Stimulated activated naive CD8-positive, alpha-beta T cell treated with anti-CD3 and anti-CD28 coated beads, Interleukin-15, Interleukin-2, amounts not matched to agents 100 ng/mL and 50 ng/mL, for 24 hours (primary cell): Measurements from ENCODE around the gene REPS1.
"Not testable (repeated sequence)": the region's sequence is repeated elsewhere in the genome, so short reads cannot be mapped to it uniquely, and the experiment has no call there.

Source experiments
- H3K27ac Mint-ChIP-seq: one replicate; pipeline ENCODE4 v1.8.0; 2021; ENCODE audit warnings: mild to moderate bottlenecking, mixed read lengths
- H3K27me3 Mint-ChIP-seq: one replicate; pipeline ENCODE4 v1.8.0; 2021; ENCODE audit warnings: mixed read lengths
- H3K36me3 Mint-ChIP-seq: one replicate; pipeline ENCODE4 v1.8.0; 2021; ENCODE audit warnings: low read depth, mixed read lengths
- H3K4me1 Mint-ChIP-seq: one replicate; pipeline ENCODE4 v1.8.0; 2021; ENCODE audit warnings: low read depth, mixed read lengths
- H3K4me3 Mint-ChIP-seq: one replicate; pipeline ENCODE4 v1.8.0; 2021; ENCODE audit warnings: mild to moderate bottlenecking, mixed read lengths
- H3K9me3 Mint-ChIP-seq: one replicate; pipeline ENCODE4 v1.8.0; 2021; ENCODE audit warnings: mixed read lengths

REPS1 gene

GRCh38 chr6:138944412-138944811 lies 43.6 kb downstream of the REPS1 start:
- Mint-ChIP-seq H3K27ac (no peak overlapping the region), H3K36me3 (peaks cover 67% of the 10 kb centered on the region), H3K9me3 (no peaks in the 10 kb centered on the region), H3K4me3 (no peak overlapping the region), H3K4me1 (peaks cover 54% of the 10 kb centered on the region), H3K27me3 (no peaks in the 10 kb centered on the region)

GRCh38 chr6:138943089-138943625 lies 44.9 kb downstream of the REPS1 start:
- no peak overlapping the region for H3K27ac Mint-ChIP-seq
- H3K9me3 Mint-ChIP-seq = peaks cover 2% of the 10 kb centered on the region
- no peaks in the 10 kb centered on the region for H3K27me3 Mint-ChIP-seq
- no peak overlapping the region for H3K4me3 Mint-ChIP-seq
- H3K36me3 Mint-ChIP-seq = peaks cover 77% of the 10 kb centered on the region
- peaks cover 42% of the 10 kb centered on the region for H3K4me1 Mint-ChIP-seq

GRCh38 chr6:138936873-138937272 lies 51.2 kb downstream of the REPS1 start:
- not testable (repeated sequence) for H3K4me1 Mint-ChIP-seq, H3K4me3 Mint-ChIP-seq, H3K27me3 Mint-ChIP-seq, H3K27ac Mint-ChIP-seq
- Mint-ChIP-seq H3K9me3 (peaks cover 14% of the 10 kb centered on the region), H3K36me3 (peaks cover 64% of the 10 kb centered on the region)

- Mint-ChIP-seq H3K27ac (no peak overlapping the region), H3K9me3 (peaks cover under 1% of the 10 kb centered on the region), H3K4me1 (peaks cover 6% of the 10 kb centered on the region), H3K27me3 (no peaks in the 10 kb centered on the region), H3K4me3 (no peak overlapping the region), H3K36me3 (peaks cover 53% of the 10 kb centered on the region)
Measured at GRCh38 chr6:138931660-138932059, 56.4 kb downstream of the REPS1 start.

- Mint-ChIP-seq H3K27ac (no peak overlapping the region), H3K9me3 (no peaks in the 10 kb centered on the region), H3K27me3 (no peaks in the 10 kb centered on the region), H3K4me1 (peaks cover under 1% of the 10 kb centered on the region), H3K4me3 (no peak overlapping the region), H3K36me3 (peaks cover 47% of the 10 kb centered on the region)
Measured at GRCh38 chr6:138926579-138926978, 61.5 kb downstream of the REPS1 start.

GRCh38 chr6:138925806-138926205 lies 62.2 kb downstream of the REPS1 start:
- Mint-ChIP-seq H3K4me3 (no peak overlapping the region), H3K36me3 (peaks cover 42% of the 10 kb centered on the region), H3K27ac (no peak overlapping the region), H3K27me3 (no peaks in the 10 kb centered on the region), H3K4me1 (no peaks in the 10 kb centered on the region), H3K9me3 (no peaks in the 10 kb centered on the region)

GRCh38 chr6:138923561-138923960 lies 64.5 kb downstream of the REPS1 start:
- Mint-ChIP-seq H3K27me3 (no peaks in the 10 kb centered on the region), H3K36me3 (peaks cover 43% of the 10 kb centered on the region), H3K9me3 (no peaks in the 10 kb centered on the region), H3K4me3 (no peak overlapping the region), H3K27ac (no peak overlapping the region), H3K4me1 (no peaks in the 10 kb centered on the region)

GRCh38 chr6:138920906-138921305 lies 67.1 kb downstream of the REPS1 start:
- Mint-ChIP-seq H3K27ac (no peak overlapping the region), H3K9me3 (no peaks in the 10 kb centered on the region), H3K36me3 (peaks cover 44% of the 10 kb centered on the region), H3K4me1 (no peaks in the 10 kb centered on the region), H3K4me3 (no peak overlapping the region), H3K27me3 (no peaks in the 10 kb centered on the region)

GRCh38 chr6:138914701-138915100 lies 73.4 kb downstream of the REPS1 start:
- H3K9me3 Mint-ChIP-seq = no peaks in the 10 kb centered on the region
- no peaks in the 10 kb centered on the region for H3K27me3 Mint-ChIP-seq
- H3K27ac Mint-ChIP-seq = peak overlapping the region; percentile 42
- no peak overlapping the region for H3K4me3 Mint-ChIP-seq
- peaks cover 75% of the 10 kb centered on the region for H3K36me3 Mint-ChIP-seq
- no peaks in the 10 kb centered on the region for H3K4me1 Mint-ChIP-seq

GRCh38 chr6:138912308-138912707 lies 75.7 kb downstream of the REPS1 start:
- H3K36me3 Mint-ChIP-seq = peaks cover 77% of the 10 kb centered on the region
- H3K27ac Mint-ChIP-seq = no peak overlapping the region
- H3K4me1 Mint-ChIP-seq = no peaks in the 10 kb centered on the region
- H3K4me3 Mint-ChIP-seq = no peak overlapping the region
- no peaks in the 10 kb centered on the region for H3K27me3 Mint-ChIP-seq
- H3K9me3 Mint-ChIP-seq = no peaks in the 10 kb centered on the region

GRCh38 chr6:138909975-138910374 lies 78.1 kb downstream of the REPS1 start:
- no peak overlapping the region for H3K4me3 Mint-ChIP-seq
- no peaks in the 10 kb centered on the region for H3K27me3 Mint-ChIP-seq
- no peaks in the 10 kb centered on the region for H3K4me1 Mint-ChIP-seq
- peaks cover 81% of the 10 kb centered on the region for H3K36me3 Mint-ChIP-seq
- H3K27ac Mint-ChIP-seq = no peak overlapping the region
- no peaks in the 10 kb centered on the region for H3K9me3 Mint-ChIP-seq

GRCh38 chr6:138909511-138909910 lies 78.5 kb downstream of the REPS1 start:
- Mint-ChIP-seq H3K27me3 (no peaks in the 10 kb centered on the region), H3K36me3 (peaks cover 81% of the 10 kb centered on the region), H3K4me3 (no peak overlapping the region), H3K4me1 (no peaks in the 10 kb centered on the region), H3K9me3 (no peaks in the 10 kb centered on the region), H3K27ac (no peak overlapping the region)

GRCh38 chr6:138907167-138907566 lies 80.9 kb downstream of the REPS1 start:
- no peak overlapping the region for H3K27ac Mint-ChIP-seq
- H3K27me3 Mint-ChIP-seq = no peaks in the 10 kb centered on the region
- no peaks in the 10 kb centered on the region for H3K4me1 Mint-ChIP-seq
- no peak overlapping the region for H3K4me3 Mint-ChIP-seq
- H3K9me3 Mint-ChIP-seq = no peaks in the 10 kb centered on the region
- H3K36me3 Mint-ChIP-seq = peaks cover 75% of the 10 kb centered on the region

GRCh38 chr6:138897031-138897430 lies 91.0 kb downstream of the REPS1 start:
- Mint-ChIP-seq H3K36me3 (peaks cover 39% of the 10 kb centered on the region), H3K9me3 (peaks cover 4% of the 10 kb centered on the region), H3K4me1 (no peaks in the 10 kb centered on the region), H3K27ac (no peak overlapping the region), H3K27me3 (no peaks in the 10 kb centered on the region), H3K4me3 (no peak overlapping the region)

GRCh38 chr6:138896104-138896756 lies 91.8 kb downstream of the REPS1 start:
- Mint-ChIP-seq H3K4me1 (no peaks in the 10 kb centered on the region), H3K36me3 (peaks cover 39% of the 10 kb centered on the region), H3K27me3 (no peaks in the 10 kb centered on the region), H3K4me3 (no peak overlapping the region), H3K27ac (no peak overlapping the region), H3K9me3 (peaks cover 8% of the 10 kb centered on the region)
